Thoracic aorta (tissue), 2 donors: ENCODE measurements around the gene NNT. TPM values are rescaled to one million over a fixed set of nuclear protein-coding genes. Genes with fewer than 3 reads are reported as not detected.

Experiments
- ATAC-seq: fragments of 150-250 bp; one replicate; pipeline ENCODE4 v1.8.0; 2017; ENCODE audit warnings: low read depth; ENCODE audit not compliant: insufficient number of reproducible peaks, low FRiP score
- DNase-seq: peaks from one replicate; pipeline ENCODE4 v3.0.0-alpha.2; 2020; ENCODE audit warnings: low spot score
- H3K27ac ChIP-seq, 2 donors: fragments of 200-600 bp; sonication (generic); 1 replicate in 1 of 2; 2 replicates in 1 of 2; pipeline ENCODE4 v1.5.1; 2016; ENCODE audit warnings: mild to moderate bottlenecking in 2 of 2, moderate library complexity in 2 of 2
- H3K27me3 ChIP-seq: fragments of 200-600 bp; sonication (generic); replicated peaks from 2 replicates; pipeline ENCODE4 v1.6.0; 2016; ENCODE audit warnings: mild to moderate bottlenecking; ENCODE audit not compliant: insufficient read depth
- H3K36me3 ChIP-seq: fragments of 200-600 bp; sonication (generic); one replicate; pipeline ENCODE4 v1.5.1; 2016
- H3K4me1 ChIP-seq, 2 donors: fragments of 200-600 bp; sonication (generic); 1 replicate in 1 of 2; 2 replicates in 1 of 2; pipeline versions ENCODE4 v1.5.1 to v1.6.0; 2016; ENCODE audit warnings: low read depth in 2 of 2, mild to moderate bottlenecking in 1 of 2; ENCODE audit not compliant: control insufficient read depth in 1 of 2
- H3K4me3 ChIP-seq: fragments of 200-600 bp; sonication (generic); 2 replicates; pipeline ENCODE4 v1.5.1; 2016; ENCODE audit warnings: mild to moderate bottlenecking
- H3K9me3 ChIP-seq: fragments of 200-600 bp; sonication (generic); 2 replicates; pipeline ENCODE4 v1.5.1; 2016
- total RNA-seq, 2 donors: library from RNA; depleted of rRNA; stranded (reverse); fragments of >200 nt; gene quantifications; one replicate each; pipeline versions ENCODE4 v1.1.0 to v1.2.3, GENCODE V29; 2016
- TF ChIP-seq, protein P1 (sequence below): fragments of 200-600 bp; sonication (generic); IDR thresholded peaks from one replicate; pipeline ENCODE4 v1.5.1; 2019; ENCODE audit warnings: antibody characterized with exemption

NNT gene
- total RNA-seq, 2 donors from 2014 or later = 27.9 to 28.9 TPM

DNA sequence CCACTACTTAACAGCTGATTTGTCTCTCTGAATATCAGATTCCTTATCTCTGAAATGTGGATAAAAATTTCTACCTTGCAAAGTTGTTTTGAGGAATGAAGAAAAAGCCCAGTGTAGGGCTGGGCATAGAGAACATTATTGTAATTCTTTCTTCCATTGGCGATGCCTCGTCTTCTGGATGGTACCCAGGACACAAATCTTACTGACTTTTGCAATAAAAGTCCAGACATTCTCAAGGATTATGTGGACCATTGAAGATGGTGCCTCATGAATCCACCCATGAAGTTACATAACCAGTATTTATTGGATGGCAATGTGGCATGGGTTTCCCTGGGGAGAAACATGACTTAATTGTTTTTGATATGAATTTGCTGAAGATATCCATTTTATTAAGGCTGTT, 33.1 kb downstream of the NNT start:
- H3K27ac ChIP-seq = peak overlapping the region; percentile 61 to 64
- TF ChIP-seq, protein P1, sequence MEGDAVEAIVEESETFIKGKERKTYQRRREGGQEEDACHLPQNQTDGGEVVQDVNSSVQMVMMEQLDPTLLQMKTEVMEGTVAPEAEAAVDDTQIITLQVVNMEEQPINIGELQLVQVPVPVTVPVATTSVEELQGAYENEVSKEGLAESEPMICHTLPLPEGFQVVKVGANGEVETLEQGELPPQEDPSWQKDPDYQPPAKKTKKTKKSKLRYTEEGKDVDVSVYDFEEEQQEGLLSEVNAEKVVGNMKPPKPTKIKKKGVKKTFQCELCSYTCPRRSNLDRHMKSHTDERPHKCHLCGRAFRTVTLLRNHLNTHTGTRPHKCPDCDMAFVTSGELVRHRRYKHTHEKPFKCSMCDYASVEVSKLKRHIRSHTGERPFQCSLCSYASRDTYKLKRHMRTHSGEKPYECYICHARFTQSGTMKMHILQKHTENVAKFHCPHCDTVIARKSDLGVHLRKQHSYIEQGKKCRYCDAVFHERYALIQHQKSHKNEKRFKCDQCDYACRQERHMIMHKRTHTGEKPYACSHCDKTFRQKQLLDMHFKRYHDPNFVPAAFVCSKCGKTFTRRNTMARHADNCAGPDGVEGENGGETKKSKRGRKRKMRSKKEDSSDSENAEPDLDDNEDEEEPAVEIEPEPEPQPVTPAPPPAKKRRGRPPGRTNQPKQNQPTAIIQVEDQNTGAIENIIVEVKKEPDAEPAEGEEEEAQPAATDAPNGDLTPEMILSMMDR = no peak
- H3K4me3 ChIP-seq = no peak overlapping the region
- H3K9me3 ChIP-seq = no peaks in the 10 kb centered on the region
- no peak for ATAC-seq
- DNase-seq = no peak
- H3K4me1 ChIP-seq = peaks cover 55 to 75% of the 10 kb centered on the region in 2 donors
- H3K27me3 ChIP-seq = no peaks in the 10 kb centered on the region
- no peaks in the 10 kb centered on the region for H3K36me3 ChIP-seq

DNA sequence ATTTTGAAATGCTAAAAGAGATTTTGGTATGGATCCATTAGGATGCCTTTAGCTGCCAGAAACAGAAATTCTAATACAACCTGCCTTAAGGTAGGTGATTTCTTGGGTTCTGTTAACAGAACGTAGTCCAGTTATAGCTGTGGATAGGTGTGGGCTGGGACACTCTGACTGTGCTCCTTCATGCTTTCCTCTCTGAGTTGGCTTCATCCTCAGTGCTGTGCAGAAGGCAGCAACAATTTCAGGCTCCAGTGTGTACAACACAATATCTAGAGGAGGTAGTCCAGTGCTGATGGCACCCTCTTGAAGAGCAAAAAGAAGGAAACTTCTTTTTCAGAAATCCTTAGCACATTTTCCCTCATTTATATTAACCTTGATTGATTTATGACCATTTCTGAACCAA, 34.4 kb downstream of the NNT start:
- Histone ChIP-seq H3K27ac (peak overlapping the region; percentile 24 to 61), H3K36me3 (no peaks in the 10 kb centered on the region), H3K9me3 (no peaks in the 10 kb centered on the region), H3K4me1 (peaks cover 62 to 83% of the 10 kb centered on the region in 2 donors), H3K27me3 (no peaks in the 10 kb centered on the region), H3K4me3 (no peak overlapping the region)
- DNase-seq (no peak), ATAC-seq (no peak)
- TF ChIP-seq, protein P1 = no peak

DNA sequence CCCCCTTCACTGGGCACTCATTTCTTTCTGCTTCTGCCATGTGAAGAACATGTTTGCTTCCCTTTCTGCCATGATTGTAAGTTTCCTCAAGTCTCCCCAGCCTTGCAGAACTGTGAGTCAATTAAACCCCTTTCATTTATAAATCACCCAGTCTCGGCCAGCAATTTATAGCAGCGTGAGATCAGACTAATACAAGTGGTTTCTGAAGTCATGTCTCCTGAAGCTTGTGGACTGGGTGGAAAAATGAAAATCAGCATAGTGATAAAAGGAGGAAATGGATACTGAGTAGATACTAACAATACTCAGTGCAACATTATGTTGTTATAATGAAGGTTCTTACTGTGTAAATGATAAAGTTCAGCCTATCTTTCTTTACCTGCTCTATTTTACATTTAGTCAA, 35.1 kb downstream of the NNT start:
- ATAC-seq (no peak), DNase-seq (no peak)
- Histone ChIP-seq H3K4me1 (peaks cover 68 to 87% of the 10 kb centered on the region in 2 donors), H3K9me3 (no peaks in the 10 kb centered on the region), H3K27ac (peak overlapping the region in 1 of 2 donors; percentile 61), H3K36me3 (no peaks in the 10 kb centered on the region), H3K4me3 (no peak overlapping the region), H3K27me3 (no peaks in the 10 kb centered on the region)
- TF ChIP-seq, protein P1 = no peak

DNA sequence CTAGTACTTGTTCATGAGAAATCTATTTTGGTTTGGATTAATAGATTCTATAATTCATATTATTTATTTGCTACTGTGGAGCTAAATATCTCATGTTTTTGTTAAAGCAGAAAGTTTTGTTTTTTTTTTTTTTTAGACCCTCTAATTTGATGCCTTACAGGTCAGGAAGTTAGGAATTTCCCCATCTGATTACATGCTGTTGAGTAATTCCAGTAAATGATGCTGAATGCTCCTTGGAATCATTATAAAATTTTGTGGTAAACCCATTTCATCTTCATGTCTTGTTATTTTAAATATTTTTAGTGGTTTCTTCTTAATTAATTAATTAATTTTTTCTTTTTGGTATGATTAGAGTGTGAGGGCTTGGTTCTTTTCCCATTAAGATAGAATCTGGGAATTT, 35.6 kb downstream of the NNT start:
- no peaks in the 10 kb centered on the region for H3K9me3 ChIP-seq
- ATAC-seq (no peak), DNase-seq (no peak)
- TF ChIP-seq, protein P1 = no peak
- no peak overlapping the region for H3K4me3 ChIP-seq
- H3K27me3 ChIP-seq = no peaks in the 10 kb centered on the region
- H3K27ac ChIP-seq = no peak overlapping the region
- no peaks in the 10 kb centered on the region for H3K36me3 ChIP-seq
- H3K4me1 ChIP-seq = peaks cover 64 to 87% of the 10 kb centered on the region in 2 donors

DNA sequence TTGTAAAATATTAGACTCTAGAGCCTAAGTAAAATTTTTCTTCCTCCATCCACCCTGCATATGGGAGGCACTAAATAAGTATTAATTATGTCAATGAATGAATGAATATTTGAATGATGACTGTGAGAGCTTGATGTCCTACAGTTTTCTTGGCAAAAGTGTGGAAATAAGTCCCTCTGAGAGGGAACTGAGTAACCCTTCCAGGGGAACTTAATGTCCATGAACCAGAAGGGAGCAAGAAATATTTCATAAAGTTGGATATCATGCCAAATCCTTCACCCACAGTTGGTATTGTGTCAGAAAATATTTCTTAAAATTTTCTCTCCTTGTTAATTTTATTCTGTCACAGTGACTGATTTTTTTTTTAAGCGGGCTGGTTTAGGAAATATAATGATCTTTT, 36.6 kb downstream of the NNT start:
- no peaks in the 10 kb centered on the region for H3K36me3 ChIP-seq
- H3K4me3 ChIP-seq = no peak overlapping the region
- no peaks in the 10 kb centered on the region for H3K9me3 ChIP-seq
- peak overlapping the region; percentile 43 for H3K27ac ChIP-seq
- DNase-seq = no peak
- peaks cover 57 to 82% of the 10 kb centered on the region in 2 donors for H3K4me1 ChIP-seq
- TF ChIP-seq, protein P1 = no peak
- ATAC-seq = no peak
- H3K27me3 ChIP-seq = no peaks in the 10 kb centered on the region
